ENCODE measurements around the gene CAPN5. TPM values are rescaled to one million over a fixed set of nuclear protein-coding genes. Genes with fewer than 3 reads are reported as not detected.
A peak's percentile ranks its signal among the peaks of the same experiment; 100 is the strongest.

CAPN5 gene
- total and polyA plus RNA-seq, 7 donors, result 0.59 to 1.8 (median 0.88) TPM

DNA sequence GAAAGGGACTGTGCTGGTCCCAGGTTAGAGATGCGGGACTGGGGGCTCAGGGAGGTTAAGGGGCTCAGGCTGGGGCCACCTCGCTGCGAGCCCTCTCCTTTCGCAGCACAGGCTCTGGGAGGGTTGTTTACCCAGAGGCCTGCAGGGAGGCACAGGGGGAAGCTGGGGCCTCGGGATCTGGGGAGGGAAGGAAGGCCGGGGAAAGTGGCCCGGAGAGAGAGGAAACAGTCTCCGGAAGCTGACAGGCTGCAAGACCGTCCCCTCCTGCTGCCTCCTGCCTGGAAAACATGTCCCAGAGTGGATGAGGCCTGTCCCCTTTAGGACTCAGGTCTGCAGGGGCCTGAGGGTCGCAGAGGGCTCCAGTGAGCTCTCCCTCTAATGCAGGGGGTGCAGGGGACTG, 106.7 kb downstream of the CAPN5 start:
- Histone ChIP-seq H3K27ac (no peak overlapping the region), H3K4me1 (no peaks in the 10 kb centered on the region), H3K9me3 (no peaks in the 10 kb centered on the region), H3K27me3 (ENCODE audit: insufficient read depth in 3 of 3, low read length in 2 of 3) (no peaks in the 10 kb centered on the region), H3K4me3 (no peak overlapping the region), H3K36me3 (ENCODE audit: insufficient read depth in 1 of 2, low read depth in 1 of 2) (no peaks in the 10 kb centered on the region)
- intact Hi-C loops (cut with DNase I), result no loop called here
- TF ChIP-seq, protein P1, sequence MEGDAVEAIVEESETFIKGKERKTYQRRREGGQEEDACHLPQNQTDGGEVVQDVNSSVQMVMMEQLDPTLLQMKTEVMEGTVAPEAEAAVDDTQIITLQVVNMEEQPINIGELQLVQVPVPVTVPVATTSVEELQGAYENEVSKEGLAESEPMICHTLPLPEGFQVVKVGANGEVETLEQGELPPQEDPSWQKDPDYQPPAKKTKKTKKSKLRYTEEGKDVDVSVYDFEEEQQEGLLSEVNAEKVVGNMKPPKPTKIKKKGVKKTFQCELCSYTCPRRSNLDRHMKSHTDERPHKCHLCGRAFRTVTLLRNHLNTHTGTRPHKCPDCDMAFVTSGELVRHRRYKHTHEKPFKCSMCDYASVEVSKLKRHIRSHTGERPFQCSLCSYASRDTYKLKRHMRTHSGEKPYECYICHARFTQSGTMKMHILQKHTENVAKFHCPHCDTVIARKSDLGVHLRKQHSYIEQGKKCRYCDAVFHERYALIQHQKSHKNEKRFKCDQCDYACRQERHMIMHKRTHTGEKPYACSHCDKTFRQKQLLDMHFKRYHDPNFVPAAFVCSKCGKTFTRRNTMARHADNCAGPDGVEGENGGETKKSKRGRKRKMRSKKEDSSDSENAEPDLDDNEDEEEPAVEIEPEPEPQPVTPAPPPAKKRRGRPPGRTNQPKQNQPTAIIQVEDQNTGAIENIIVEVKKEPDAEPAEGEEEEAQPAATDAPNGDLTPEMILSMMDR (IDR thresholded peaks at IDR 0.05), result no peak
- whole genome bisulfite sequencing, 3 donors, result 72 to 81% (median 73%) methylated on average over 10 of the region's 10 CpGs
- DNase-seq (peak in 1 of 2 donors; percentile 36), ATAC-seq (no peak)

DNA sequence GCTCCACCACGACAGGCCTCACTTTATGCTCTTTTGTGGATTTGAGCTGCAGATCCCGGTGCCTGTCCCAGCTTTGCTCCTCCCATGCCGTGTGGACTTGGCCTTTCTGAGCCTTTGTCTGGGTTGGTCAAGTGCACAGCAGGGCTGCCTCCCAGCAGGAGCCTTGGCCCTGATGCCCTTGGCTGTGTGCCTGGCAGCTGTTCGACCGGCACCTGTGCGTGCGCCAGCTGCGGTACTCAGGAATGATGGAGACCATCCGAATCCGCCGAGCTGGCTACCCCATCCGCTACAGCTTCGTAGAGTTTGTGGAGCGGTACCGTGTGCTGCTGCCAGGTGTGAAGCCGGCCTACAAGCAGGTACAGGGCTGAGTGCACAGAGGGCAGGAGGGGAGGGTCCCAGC, 107.8 kb downstream of the CAPN5 start:
- H3K27me3 ChIP-seq (ENCODE audit: insufficient read depth in 3 of 3, low read length in 2 of 3), result no peaks in the 10 kb centered on the region
- TF ChIP-seq, protein P1 (IDR thresholded peaks at IDR 0.05), result no peak
- ATAC-seq, result peak in 2 of 4 donors; percentile 34 to 48
- peaks cover 5% of the 10 kb centered on the region for H3K4me1 ChIP-seq
- no peak overlapping the region for H3K4me3 ChIP-seq
- no peak overlapping the region for H3K27ac ChIP-seq
- DNase-seq, result peak in 1 of 2 donors; percentile 59
- WGBS, 3 donors, result 43 to 68% (median 43%) methylated on average over 16 of the region's 16 CpGs
- intact Hi-C loops (cut with DNase I), result no loop called here
- no peaks in the 10 kb centered on the region for H3K36me3 ChIP-seq (ENCODE audit: insufficient read depth in 1 of 2, low read depth in 1 of 2)
- no peaks in the 10 kb centered on the region for H3K9me3 ChIP-seq

DNA sequence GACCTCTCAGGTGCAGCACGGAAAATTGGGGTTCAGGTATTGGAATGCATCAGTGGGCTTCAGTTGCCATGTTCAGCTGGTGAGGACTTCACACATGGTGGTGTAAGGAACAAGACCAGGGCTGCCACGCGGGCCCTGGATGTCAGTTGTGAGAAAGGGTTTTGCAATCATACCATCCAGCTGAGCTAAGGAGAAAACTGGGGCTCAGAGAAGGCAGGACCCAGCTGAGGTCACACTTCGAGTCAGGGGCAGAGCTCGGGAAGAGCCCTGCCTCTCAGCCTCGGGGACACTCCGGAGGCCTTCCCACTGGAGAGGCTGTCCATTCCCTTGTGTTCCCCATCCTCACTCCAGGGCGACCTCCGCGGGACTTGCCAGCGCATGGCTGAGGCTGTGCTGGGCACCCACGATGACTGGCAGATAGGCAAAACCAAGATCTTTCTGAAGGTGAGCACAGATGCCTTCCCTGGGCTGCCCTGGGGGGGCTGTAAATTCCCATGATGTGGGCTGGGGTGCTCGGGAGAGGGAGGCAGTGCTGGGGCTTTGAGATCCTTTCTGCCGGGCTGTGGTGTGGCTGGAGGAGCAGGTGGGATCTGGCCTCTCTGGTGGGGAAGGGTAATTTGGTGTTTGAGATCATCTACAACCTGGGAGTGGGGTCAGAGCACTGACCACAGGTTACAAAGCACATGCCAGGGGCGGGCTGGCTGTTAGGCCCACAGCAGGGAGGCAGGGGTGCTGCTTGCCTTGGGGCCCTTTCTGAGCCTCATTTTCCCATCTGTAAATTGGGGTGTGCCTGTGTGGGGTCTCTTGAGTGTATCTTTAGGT, 108.5 kb downstream of the CAPN5 start:
- Histone ChIP-seq H3K27me3 (ENCODE audit: insufficient read depth in 3 of 3, low read length in 2 of 3) (no peaks in the 10 kb centered on the region), H3K36me3 (ENCODE audit: insufficient read depth in 1 of 2, low read depth in 1 of 2) (no peaks in the 10 kb centered on the region), H3K9me3 (no peaks in the 10 kb centered on the region), H3K27ac (no peak overlapping the region), H3K4me1 (peaks cover 5% of the 10 kb centered on the region), H3K4me3 (no peak overlapping the region)
- ATAC-seq (peak in 3 of 4 donors; percentile 2 to 55 (median 21)), DNase-seq (peak; percentile 34 to 61)
- 57 to 73% (median 60%) methylated on average over 15 of the region's 15 CpGs for WGBS, 3 donors
- TF ChIP-seq, protein P1 (IDR thresholded peaks at IDR 0.05), result no peak
- intact Hi-C loops (cut with DNase I), result no loop called here

Other genes with a start within 250 kb of the CAPN5 start
- gene ACER3, start 206.1 kb upstream of the CAPN5 start, total RNA-seq, result 1 to 10 TPM; 3.4 to 6.3 (median 5.4) TPM
- gene ACER3, start 206.1 kb upstream of the CAPN5 start, polyA plus RNA-seq, result 1 to 10 TPM in 2 of 3 donors, under 1 TPM in 1; 0.76 to 2.4 (median 1.1) TPM
- under 1 TPM in 1 of 4 donors, not detected in 3; 0.12 TPM for gene B3GNT6, start 32.6 kb upstream of the CAPN5 start, total RNA-seq
- gene B3GNT6, start 32.6 kb upstream of the CAPN5 start, polyA plus RNA-seq, result not detected
- gene OMP, start 35.9 kb downstream of the CAPN5 start, total RNA-seq, result not detected
- gene OMP, start 35.9 kb downstream of the CAPN5 start, polyA plus RNA-seq, result under 1 TPM in 1 of 3 donors, not detected in 2; 0.32 TPM
- 1 to 10 TPM; 2.3 to 3.0 (median 2.8) TPM for gene MYO7A, start 61.3 kb downstream of the CAPN5 start, total RNA-seq
- 1 to 10 TPM in 2 of 3 donors, under 1 TPM in 1; 0.62 to 1.1 (median 1.0) TPM for gene MYO7A, start 61.3 kb downstream of the CAPN5 start, polyA plus RNA-seq
- not detected for gene GDPD4, start 234.7 kb downstream of the CAPN5 start, total RNA-seq
- gene GDPD4, start 234.7 kb downstream of the CAPN5 start, polyA plus RNA-seq, result not detected